NCI-H2081 treated with DMSO at 0.1 percent for 48 hours (cell line): ENCODE results near the gene PAFAH1B1.
"Not testable (repeated sequence)": the region's sequence is repeated elsewhere in the genome, so short reads cannot be mapped to it uniquely, and the experiment has no call there.

Experiments used
- DNase-seq: peaks from one replicate; lab custom pipeline; 2025; lab: John Stamatoyannopoulos, UW

The PAFAH1B1 gene

DNA sequence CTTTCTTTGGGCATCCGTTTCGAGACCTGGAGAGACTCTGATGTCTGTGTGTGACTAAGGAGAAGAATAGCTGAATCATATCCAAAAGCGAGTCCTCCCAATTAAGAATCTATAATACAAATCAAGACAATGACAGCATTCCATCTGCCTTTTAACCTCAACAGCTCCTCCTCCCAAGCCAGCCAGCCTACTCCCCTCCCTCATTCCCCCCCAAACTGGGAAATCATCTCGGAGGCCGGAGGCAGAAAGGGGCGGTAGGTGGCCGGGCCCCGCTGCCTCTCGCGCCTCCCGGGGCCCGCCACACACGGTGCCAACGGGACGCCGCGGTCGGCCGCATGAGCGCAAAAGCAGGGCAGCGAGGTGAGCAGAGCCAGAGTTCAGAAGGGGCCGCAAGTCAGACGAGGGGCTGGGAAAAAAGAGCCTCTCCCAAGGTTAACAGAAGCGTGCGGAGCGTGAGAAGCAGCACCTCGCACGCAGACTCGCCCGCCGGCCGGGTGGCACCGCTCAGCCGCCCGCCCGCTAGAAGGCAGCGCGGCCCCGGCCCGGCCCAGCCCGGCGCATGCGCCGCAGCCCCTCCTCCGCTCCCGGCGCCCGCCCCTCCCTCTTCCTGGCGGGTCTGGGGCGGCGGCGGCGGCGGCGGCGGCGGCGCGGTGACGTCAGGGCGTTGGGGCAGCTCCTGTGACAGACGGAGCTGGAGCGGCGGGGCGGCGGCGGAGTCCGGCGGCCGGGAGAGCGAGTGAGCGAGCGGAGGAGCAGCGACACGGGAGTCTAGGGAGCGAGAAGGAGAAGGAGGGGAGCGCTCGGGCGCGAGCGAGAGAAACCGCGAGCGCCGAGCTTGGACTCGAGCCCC, at the start of gene PAFAH1B1:
Gene PAFAH1B1, plus strand, starts transcription at position 684 of the 850 bp plus-strand sequence. CDS start 44,635 bp downstream, outside the sequence.
- no peak for DNase-seq

DNA sequence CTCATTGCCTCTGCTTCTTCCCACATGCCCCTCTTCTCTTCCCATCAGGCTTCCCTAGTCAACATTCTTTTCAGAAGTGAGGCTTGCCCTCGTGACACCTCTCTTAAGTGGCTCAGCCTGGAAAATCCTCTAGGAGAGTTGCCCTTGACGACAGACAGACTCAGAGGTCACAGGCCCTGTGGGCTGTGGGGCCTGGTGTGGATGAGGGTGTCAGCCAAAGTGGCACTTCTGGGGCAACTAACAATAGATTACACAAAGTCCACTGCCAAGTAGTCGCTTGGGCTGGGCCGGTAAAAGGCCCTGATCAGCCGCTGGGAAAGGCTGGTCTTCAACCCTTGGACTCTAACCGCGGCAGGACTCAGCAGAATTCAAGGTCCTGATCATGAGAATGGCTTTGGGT, 48.1 kb upstream of the PAFAH1B1 start:
- no peak for DNase-seq

DNA sequence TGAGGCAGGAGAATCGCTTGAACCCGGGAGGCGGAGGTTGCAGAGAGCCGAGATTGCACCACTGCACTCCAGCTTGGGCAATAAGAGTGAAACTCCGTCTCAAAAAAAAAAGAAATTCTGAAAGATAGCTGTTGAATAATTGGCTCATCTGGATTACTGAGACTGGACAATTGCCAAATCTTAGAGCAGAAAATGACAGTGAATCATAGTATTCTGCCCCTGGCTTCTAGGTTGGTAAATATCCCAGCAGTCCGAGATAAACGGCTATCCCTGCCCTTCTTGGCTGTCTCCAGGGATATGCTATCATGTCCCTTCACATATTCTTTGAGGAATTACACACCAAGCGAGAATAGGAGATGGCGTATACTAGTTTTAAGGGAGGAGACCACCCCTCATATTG, 46.3 kb upstream of the PAFAH1B1 start:
- DNase-seq, result no peak

DNA sequence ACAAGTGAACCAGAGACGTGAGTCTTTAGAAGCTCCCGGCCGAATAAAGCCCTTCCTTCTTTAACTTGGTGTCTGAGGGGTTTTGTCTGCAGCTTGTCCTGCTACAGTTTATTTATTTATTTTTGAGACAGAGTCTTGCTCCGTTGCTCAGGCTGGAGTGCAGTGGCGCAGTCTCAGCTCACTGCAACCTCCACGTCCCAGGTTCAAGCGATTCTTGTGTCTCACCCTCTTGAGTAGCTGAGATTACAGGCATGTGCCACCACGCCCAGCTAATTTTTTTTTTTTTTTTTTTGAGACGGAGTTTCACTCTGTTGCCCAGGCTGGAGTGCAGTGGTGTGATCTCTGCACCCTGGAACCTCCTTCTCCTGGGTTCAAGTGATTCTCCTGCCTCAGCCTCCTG, 45.4 kb upstream of the PAFAH1B1 start:
- DNase-seq, result not testable (repeated sequence)

DNA sequence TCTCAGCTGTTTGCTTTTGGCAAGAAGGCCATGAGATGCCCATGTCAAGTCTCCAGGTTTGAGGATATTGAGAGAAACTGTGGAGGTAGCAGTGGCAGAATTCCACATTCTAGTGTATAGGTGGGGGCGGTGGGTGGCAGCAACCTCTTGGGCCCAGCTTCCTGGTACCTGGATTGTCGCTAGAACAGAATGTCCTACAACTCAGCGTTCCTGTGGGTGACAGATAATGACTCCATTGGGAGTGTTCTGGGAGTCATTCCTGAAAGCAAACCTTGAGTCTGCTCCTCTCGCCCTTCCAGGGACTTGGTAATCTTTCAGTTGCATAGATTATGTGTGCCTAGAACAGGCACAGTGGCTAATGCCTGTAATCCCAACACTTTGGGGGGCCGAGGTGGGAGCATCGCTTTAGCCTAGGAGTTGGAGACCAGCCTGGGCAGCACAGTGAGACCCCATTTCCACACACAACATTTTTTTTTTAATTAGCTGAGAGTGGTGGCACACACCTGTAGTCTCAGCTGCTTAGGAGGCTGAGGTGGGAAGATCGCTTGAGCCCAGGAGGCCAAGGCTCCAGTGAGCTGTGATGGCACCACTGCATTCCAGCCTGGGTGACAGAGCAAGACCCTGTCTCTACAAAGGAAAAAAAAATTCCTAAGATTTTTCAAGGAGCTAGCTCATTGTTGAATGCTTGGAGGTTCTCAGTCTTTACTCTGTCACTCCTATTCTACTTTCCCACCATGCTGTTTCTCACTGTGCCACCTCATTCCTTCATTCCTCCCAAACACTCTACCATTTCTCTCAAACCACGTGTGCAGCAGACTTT, 43.9 kb upstream of the PAFAH1B1 start:
- DNase-seq, result no peak

DNA sequence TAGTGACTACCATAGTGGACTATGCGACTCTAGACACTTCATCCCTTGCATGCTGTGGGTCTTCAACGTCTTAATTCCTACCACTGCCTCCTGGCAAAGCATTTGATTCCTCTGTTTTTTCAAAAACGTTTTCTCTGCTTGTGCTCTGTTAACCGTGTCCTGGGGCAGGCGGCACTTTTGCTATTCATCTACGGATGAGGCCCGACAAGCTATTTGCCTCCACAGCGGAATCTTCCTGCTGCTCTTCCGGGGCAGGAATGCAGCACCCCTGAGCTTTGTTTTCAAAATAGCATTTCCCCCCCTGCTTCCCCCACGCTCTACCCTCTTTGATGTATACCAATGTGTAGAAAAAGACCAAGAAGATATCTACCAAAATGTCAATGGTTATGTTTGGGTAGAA, 42.0 kb upstream of the PAFAH1B1 start:
- DNase-seq, result no peak

DNA sequence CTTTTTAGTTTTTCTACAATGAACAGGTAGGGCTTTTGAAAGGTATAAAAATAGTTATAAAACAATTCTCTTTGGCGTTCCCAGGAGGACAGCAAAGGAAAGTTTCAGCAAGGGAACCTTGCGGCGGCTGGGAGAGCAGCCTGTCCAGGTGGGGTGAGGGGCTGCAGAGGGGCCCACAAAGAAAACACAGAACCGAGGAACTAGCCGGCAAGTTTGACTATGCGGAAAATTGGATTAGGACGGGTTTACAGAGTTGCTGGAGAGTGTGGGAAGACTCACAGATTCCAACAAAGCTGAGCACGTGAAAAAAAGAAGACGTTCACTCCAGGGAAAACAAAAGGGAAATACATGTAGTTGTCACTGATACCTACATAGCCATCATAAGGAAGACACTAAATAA, 41.5 kb upstream of the PAFAH1B1 start:
- DNase-seq, result no peak

DNA sequence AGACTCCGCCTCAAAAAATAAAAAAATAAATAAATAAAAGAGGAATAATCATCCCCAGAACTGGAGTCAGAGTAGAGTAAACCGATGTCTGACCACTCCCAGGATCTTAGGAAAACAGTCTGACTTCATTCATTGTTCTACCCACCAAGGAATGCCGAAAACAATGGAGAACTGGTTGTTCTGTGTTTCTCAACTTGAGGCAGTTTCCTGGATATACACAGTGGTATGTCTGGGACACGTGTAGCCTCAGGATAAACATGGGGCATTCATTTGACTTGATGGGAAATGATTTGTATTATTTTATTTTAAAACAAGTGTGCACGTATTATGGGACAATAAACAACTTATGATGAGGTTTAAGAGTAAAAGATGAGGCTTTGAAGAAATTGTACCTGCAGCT, 32.8 kb upstream of the PAFAH1B1 start:
- DNase-seq, result no peak

DNA sequence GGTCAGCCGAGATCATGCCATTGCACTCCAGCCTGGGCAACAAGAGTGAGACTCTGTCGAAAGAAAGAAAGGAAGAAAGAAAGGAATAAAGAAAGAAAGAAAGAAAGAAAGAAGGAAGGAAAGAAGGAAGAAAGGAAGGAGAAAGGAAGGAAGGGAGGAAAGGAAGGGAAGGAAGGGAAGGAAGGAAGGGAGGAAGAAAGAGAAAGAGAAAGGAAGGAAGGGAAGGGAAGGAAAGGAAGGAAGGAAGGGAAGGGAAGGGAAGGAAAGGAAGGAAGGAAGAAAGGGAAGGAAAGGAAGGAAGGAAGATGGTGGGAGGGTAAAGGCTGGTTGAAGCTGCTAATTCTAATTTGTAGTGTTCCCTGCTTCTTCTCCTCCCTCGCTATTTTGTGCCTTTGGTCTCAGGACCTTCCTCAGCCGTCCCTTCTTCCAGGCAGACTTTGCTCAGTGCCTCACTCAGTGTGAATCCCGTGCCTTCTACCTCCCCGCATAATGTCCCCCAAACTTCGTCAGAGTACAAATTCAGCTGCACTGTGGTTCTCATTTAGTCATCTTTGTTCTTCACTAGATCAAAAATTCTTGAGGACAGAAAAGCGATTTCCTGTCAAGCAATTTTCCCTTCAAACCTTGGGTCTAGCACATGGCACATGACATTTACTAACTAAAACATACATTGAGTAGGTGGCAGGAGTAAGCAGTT, 31.1 kb upstream of the PAFAH1B1 start:
- DNase-seq, result no peak

DNA sequence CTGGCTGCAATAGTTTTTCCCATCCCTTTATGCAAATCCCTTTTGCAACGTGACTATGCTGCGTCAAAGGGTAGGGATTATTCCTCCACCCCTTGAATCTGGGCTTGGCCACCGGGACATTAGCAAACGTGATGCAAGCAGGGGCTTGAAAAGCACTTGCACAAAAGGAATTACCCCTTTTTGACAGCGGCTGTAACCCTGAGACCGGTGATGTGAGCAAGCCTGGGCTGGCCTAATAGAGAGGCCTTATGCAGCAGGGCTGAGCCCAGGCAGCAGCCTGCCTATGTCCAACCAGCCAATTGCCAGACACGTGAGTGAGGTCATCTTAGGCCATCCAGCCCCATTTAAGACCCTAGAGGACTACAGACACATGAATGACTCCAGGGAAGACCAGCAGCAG, 30.4 kb upstream of the PAFAH1B1 start:
- no peak for DNase-seq

DNA sequence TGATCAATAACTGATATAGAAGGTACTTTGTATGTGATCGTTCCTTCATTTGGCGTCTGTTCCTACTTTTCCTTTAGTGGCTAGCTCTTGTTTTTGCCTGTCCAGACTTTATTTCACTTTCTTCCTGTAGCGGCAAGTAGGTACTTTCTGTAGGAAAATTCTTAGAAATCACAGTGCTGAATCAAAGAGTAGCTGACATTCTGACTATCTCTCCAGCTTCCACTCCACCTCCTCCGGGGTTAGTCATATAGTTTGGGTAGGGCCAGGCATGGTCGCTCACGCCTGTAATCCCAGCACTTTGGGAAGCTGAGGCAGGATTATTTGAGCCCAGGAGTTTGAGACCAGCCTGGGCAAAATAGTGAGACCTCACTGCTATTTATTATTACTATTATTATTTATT, 29.9 kb upstream of the PAFAH1B1 start:
- DNase-seq, result no peak

DNA sequence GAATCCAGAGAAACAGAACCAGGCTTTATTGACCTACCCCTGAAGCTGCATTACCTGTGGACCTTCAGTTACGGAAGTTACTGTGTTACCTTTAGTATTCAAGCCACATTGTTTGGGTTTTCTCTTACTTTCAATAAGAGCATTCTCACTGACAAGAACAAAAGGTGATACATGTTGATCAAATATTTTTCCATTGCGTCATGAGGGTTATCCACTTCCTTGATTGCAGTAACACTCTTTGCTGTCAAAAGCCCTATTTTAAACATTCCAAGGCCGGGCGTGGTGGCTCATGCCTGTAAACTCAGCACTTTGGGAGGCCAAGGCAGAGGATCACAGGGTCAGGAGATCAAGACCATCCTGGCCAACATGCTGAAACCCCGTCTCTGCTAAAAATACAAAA, 28.6 kb upstream of the PAFAH1B1 start:
- no peak for DNase-seq

DNA sequence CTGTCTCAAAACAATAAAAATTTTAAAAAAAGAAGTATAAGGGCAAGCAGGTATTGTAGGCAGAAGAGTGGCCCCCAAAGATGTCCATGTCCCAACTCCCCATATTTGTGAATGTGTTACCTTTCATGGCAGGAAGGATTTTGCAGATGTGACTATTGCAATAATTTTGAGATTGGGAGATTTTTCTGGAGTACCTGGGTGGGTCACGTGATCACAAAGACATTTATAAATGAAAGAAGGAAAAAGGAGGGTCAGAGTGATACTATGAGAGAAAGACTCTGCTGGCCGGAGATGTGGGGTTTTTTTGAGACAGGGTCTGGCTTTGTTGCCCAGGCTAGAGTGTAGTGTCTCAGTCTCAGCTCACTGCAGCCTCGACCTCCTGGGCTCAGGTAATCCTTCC, 27.4 kb upstream of the PAFAH1B1 start:
- no peak for DNase-seq

DNA sequence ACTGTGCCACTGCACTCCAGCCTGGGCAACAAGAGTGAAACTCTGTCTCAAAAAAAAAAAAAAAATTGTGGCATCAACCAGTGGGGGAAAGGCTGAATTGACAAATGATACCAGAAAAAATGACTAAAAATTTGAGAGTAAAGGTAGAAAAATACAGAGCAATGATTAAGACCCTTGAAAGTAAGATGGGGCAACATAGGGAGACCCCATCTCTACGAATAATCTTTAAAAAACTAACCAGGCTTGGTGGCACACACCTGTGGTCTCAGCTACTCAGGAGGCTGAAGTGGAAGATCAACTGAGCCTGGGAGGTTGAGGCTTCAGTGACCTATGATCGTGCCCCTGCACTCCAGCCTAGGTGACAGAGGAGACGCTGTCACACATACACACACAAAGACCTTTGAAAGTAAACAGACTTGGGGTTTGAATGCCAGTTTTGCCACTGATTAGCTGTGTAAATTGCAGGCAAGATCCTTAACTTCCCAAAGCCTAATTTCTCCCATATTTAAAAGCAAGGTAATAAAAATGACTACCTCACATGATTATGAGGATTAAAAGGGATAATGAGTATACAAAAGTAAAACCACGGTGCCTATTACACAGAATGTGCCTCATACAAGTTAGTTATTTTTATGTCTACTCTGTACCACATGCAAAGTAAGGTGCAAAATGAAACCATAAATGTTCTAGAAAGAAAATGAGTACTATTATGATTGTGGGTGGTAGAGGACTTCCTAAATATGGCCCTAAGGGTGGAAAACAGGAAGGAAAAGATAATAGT, 21.7 kb upstream of the PAFAH1B1 start:
- DNase-seq, result no peak

DNA sequence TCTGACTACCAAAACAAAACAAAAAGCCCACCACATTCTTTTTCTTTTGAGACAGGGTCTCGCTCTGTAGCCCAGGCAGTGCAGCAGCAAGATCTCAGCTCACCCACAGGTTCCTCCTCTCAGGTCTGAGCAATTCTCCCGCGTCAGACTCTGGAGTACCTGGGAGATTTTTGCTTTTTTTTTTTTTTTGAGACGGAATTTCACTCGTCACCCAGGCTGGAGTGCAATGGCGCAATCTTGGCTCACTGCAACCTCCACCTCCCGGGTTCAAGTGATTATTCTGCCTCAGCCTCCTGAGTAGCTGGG, 21.2 kb upstream of the PAFAH1B1 start:
- not testable (repeated sequence) for DNase-seq

DNA sequence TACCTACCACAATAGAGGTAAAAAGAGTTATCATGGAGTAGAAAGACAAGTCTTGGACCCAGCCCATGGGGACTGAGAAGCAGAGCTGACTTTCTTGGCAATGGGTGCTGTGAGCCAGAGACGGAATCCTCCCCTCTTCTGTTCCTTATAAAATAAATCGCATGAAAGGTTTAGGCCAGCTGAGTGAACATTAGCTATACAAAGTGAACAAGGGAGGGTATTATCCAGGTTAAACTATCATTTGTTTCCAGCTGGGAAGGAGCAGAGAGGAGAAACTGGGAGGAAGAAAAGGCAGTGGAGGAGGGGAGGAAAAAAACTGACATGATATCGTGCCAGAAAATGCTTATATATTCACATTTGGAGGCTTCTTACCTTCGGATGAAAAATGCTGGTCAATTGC, 13.3 kb upstream of the PAFAH1B1 start:
- DNase-seq, result no peak

DNA sequence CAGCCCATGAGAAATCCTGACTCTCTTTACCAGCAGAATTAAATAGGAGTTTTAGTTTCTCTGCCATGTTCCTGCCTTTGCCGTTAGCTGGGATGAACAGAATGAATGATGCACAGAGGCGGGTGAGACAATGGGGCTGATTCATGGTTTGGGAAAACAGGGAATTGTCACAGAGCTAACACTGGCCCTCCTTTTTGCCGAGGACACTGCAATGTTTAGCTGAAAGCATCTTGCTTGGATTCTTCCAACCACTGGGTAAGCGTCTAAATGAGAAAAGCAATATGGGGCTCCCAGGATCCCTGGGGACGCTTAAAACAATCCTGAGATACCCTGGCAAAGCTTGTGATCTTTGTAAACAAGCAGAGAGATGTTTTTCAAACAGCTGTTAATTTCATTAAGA, 12.8 kb upstream of the PAFAH1B1 start:
- DNase-seq, result no peak

DNA sequence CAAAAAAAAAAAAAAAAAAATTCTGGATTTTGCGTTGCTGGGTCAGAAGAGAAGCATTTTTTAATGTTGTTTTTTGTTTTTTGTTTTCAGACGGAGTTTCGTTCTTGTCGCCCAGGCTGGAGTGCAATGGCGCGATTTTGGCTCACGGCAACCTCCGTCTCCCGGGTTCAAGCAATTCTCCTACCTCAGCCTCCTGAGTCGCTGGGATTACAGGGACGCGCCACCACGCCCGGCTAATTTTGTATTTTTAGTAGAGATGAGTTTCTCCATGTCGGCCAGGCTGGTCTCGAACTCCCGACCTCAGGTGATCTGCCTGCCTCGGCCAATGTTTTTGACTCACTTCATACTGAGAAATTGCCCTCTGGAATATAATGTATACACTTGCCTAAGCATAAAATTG, 11.0 kb upstream of the PAFAH1B1 start:
- no peak for DNase-seq

DNA sequence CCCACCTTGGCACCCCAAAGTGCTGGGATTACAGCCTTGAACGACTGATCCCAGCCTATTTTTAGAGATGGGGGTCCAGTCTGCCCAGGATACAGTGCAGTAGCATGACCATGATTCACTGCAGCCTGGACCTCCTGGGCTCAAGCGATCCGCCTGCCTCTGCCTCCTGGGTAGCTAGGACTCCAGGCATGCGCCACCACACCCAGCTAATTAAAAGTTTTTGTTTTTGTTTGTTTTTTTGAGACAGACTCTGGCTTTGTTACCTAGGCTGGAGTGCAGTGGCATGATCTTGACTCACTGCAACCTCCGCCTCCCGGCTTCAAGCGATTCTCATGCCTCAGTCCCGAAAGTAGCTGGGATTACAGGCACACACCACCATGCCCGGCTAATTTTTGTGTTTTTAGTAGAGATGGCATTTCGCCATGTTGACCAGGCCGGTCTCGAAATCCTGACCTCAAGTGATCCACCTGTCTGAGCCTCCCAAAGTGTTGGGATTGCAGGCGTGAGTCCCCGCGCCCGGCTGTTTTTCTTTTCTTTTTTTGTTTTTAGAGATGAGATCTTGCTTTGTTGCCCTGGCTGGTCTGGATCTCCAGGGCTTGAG, 2.3 kb upstream of the PAFAH1B1 start:
- no peak for DNase-seq

DNA sequence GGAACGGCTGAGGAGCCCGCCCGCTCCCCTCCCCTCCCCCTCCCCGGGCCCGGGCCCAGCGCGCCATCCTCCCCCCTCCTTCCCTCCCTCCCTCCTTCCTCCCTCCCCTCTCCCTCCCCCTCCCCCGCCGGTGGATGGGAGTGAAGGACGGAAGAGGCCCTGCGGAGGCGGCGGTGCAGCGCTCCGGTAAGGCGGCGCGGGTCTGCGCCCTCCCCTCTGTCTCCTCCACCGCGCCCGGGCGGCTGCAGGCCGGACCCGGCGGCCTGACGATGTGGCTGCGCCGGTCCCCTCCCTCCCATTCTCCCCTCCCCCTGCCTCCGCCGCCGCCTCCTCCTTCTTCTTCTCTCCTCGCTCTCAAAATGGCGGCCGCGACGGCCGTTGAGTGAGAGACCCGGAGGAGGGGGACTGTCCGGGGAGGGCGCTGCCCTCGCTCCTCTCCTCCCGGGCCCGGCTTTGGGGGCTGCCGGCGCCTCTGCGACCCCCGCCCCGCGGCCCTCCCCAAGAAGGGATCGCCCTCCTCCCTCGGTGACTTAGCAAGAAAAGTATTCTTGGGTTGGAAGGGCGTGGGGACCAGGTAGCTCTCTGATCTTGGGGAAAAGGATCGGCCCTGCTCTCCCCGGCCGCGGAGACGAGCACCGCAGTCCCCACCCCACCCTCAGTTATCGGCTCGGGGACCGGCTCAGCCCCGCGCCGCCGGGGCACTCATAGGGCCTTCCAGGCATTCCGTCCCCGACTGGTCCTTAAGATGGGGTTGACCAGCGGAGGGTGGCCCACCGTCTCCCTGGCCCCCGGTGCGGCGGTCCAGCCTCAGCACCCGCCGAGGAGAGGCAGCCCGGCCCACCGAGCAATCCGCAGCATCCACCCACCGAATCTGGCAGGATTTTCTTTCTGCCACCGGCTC, 617 bp downstream of the PAFAH1B1 start:
- no peak for DNase-seq
